ENCODE results near the gene BRINP2. TPM values are rescaled to one million over a fixed set of nuclear protein-coding genes. Genes with fewer than 3 reads are reported as not detected.

The BRINP2 gene
- polyA plus RNA-seq, 2 of the 4 experiments (the other 2 are of a cell fraction), result 0.04 to 0.09 TPM

GRCh38 chr1:177270863-177271262 lies 100.1 kb downstream of the BRINP2 start (continued):
- TF ChIP-seq HEYL (CRISPR knock-in tag; IDR thresholded peaks at IDR 0.05) (no peak), EHMT2 (IDR thresholded peaks at IDR 0.05; ENCODE audit: low read depth) (no peak), SREBF2 (IDR thresholded peaks at IDR 0.05) (no peak), NPAS2 (CRISPR knock-in tag; IDR thresholded peaks at IDR 0.05; ENCODE audit: borderline replicate concordance) (no peak)

- Histone ChIP-seq H3K9me3 (no peaks in the 10 kb centered on the region), H3K4me2 (no peak overlapping the region), H3K4me1 (no peaks in the 10 kb centered on the region), H3K4me3 (no peak overlapping the region), H3K27ac (no peak overlapping the region)
- ChIA-PET CTCF (interaction anchor here (1.7 kb wide), 1 partner anchor 16 kb away, joined by 4 read pairs; no protein-coding TSS in a partner anchor), POLR2A (no interaction called here)
- DNase-seq (ENCODE audit: low read depth in 1 of 2, low spot score in 1 of 2) (no peak), FAIRE-seq (no peak), ATAC-seq (no peak)
- no peak for TF ChIP-seq ZC3H11A (IDR thresholded peaks at IDR 0.05)
- no peak for TF ChIP-seq MAZ (IDR thresholded peaks at IDR 0.05; ENCODE audit: borderline replicate concordance, low read depth, low read length)
- no peak for TF ChIP-seq FOSL2 (IDR thresholded peaks at IDR 0.05)
- no peak for TF ChIP-seq FOSL2 (CRISPR knock-in tag; IDR thresholded peaks at IDR 0.05)
- no peak for TF ChIP-seq EP300 (IDR thresholded peaks at IDR 0.05)
- TF ChIP-seq BHLHE40 (IDR thresholded peaks at IDR 0.05; ENCODE audit: low read depth, low read length), result no peak
- 54% methylated on average over 5 of the region's 5 CpGs for WGBS (ENCODE audit: missing lambda C conversion rate)
Observed at GRCh38 chr1:177273141-177273540, 102.4 kb downstream of the BRINP2 start.

DNA sequence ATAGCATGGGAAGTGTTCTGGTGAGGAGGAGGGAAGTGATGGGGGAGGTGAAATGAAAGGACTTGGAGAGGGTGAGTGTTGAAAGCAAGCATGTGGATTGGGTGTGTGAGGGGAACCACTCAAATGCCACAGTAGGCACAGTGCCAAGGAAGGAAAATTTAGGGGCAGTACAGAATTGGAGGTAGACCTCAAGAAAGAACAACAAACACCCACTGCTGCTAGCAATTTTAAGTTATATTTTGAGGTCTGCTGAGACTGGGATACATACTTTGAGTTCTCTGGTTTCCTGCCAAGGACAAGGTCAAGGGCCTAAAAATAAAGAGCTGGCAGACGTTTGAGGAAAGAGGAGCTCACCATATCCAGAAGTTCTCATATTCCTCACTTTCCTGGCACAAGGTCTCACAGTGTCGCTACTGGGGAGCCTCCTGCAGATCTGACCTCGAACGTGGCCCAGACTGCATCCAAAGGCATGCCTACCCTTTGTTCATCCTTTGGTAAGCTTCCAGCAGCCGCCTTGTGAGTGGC lies 104.0 kb downstream of the BRINP2 start:
- no peak for DNase-seq (ENCODE audit: low read depth in 1 of 2, low spot score in 1 of 2)
- no peak for FAIRE-seq
- Histone ChIP-seq H3K4me3 (no peak overlapping the region), H3K27ac (no peak overlapping the region), H3K4me2 (no peak overlapping the region), H3K4me1 (no peaks in the 10 kb centered on the region), H3K9me3 (no peaks in the 10 kb centered on the region)
- CTCF ChIA-PET, result interaction anchor here (1.5 kb wide), 1 partner anchor 18 kb away, joined by 5 read pairs; no protein-coding TSS in a partner anchor
- ATAC-seq, result no peak
- 5% methylated on average over 5 of the region's 5 CpGs for WGBS (ENCODE audit: missing lambda C conversion rate)
- POLR2A ChIA-PET, result no interaction called here
- TF ChIP-seq FOXS1 (CRISPR knock-in tag; IDR thresholded peaks at IDR 0.05) (no peak), RAD21 (conservative IDR thresholded peaks at IDR 0.05 in 1 of 2, IDR thresholded peaks at IDR 0.05 in 1 of 2) (no peak), JUNB (IDR thresholded peaks at IDR 0.05) (no peak), HES2 (IDR thresholded peaks at IDR 0.05) (no peak)

GRCh38 chr1:177275736-177276135 lies 105.0 kb downstream of the BRINP2 start:
- no peak for TF ChIP-seq POLR2AphosphoS2 (conservative IDR thresholded peaks at IDR 0.05; ENCODE audit: low read length)
- TF ChIP-seq GATA3 (IDR thresholded peaks at IDR 0.05; ENCODE audit: borderline replicate concordance), result no peak
- no peak for TF ChIP-seq JUN (IDR thresholded peaks at IDR 0.05)
- no peak for TF ChIP-seq POLR2A (IDR thresholded peaks at IDR 0.05; ENCODE audit: low read length)
- TF ChIP-seq ESRRA (IDR thresholded peaks at IDR 0.05; ENCODE audit: borderline replicate concordance, low read length), result no peak
- TF ChIP-seq MAZ (IDR thresholded peaks at IDR 0.05; ENCODE audit: borderline replicate concordance, low read depth, low read length), result no peak
- no peak for TF ChIP-seq HOXB5 (CRISPR knock-in tag; IDR thresholded peaks at IDR 0.05)
- no peak for TF ChIP-seq HOXB13 (CRISPR knock-in tag; IDR thresholded peaks at IDR 0.05; ENCODE audit: low read depth)
- TF ChIP-seq KDM5A (IDR thresholded peaks at IDR 0.05), result no peak
- no peak for TF ChIP-seq NFE2L2 (conservative IDR thresholded peaks at IDR 0.05; ENCODE audit: low read length)
- TF ChIP-seq KDM1A (IDR thresholded peaks at IDR 0.05; ENCODE audit: low read depth), result no peak
- TF ChIP-seq EHF (CRISPR knock-in tag; IDR thresholded peaks at IDR 0.05), result no peak
- TF ChIP-seq, protein P1, sequence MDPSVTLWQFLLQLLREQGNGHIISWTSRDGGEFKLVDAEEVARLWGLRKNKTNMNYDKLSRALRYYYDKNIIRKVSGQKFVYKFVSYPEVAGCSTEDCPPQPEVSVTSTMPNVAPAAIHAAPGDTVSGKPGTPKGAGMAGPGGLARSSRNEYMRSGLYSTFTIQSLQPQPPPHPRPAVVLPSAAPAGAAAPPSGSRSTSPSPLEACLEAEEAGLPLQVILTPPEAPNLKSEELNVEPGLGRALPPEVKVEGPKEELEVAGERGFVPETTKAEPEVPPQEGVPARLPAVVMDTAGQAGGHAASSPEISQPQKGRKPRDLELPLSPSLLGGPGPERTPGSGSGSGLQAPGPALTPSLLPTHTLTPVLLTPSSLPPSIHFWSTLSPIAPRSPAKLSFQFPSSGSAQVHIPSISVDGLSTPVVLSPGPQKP (IDR thresholded peaks at IDR 0.05; ENCODE audit: low read depth, low read length), result no peak
- TF ChIP-seq EHMT2 (IDR thresholded peaks at IDR 0.05; ENCODE audit: low read depth), result no peak
- TF ChIP-seq NPAS2 (CRISPR knock-in tag; IDR thresholded peaks at IDR 0.05; ENCODE audit: borderline replicate concordance), result no peak
- TF ChIP-seq TP53 (CRISPR knock-in tag; IDR thresholded peaks at IDR 0.05), result no peak
- TF ChIP-seq FOXS1 (CRISPR knock-in tag; IDR thresholded peaks at IDR 0.05), result no peak
- Histone ChIP-seq H3K4me3 (no peak overlapping the region), H3K27ac (no peak overlapping the region), H3K9me3 (no peaks in the 10 kb centered on the region), H3K4me1 (no peaks in the 10 kb centered on the region), H3K4me2 (no peak overlapping the region)
- CTCF ChIA-PET, result interaction anchor here (0.7 kb wide), 1 partner anchor 40 kb away, joined by 3 read pairs; no protein-coding TSS in a partner anchor
- WGBS (ENCODE audit: missing lambda C conversion rate), result 15% methylated on average over 1 of the region's 1 CpG
- POLR2A ChIA-PET, result no interaction called here
- DNase-seq (ENCODE audit: low read depth in 1 of 2, low spot score in 1 of 2) (no peak), ATAC-seq (no peak), FAIRE-seq (no peak)

All from A549 (cell line).